Glutamatergic neuron (in vitro differentiated cells): Measurements from ENCODE around the gene OTULIN. TPM values are rescaled to one million over a fixed set of nuclear protein-coding genes. Genes with fewer than 3 reads are reported as not detected.

ENCODE experiments used
- DNase-seq: peaks from one replicate; pipeline ENCODE4 v3.0.0; 2022
- H3K27ac Mint-ChIP-seq: one replicate; pipeline ENCODE4 v1.8.0; 2020; ENCODE audit warnings: mild to moderate bottlenecking, mixed read lengths, inconsistent platforms; ENCODE audit not compliant: unreplicated experiment
- H3K27me3 Mint-ChIP-seq: one replicate; pipeline ENCODE4 v1.8.0; 2020; ENCODE audit warnings: mild to moderate bottlenecking, moderate library complexity, mixed read lengths, inconsistent platforms; ENCODE audit not compliant: unreplicated experiment
- H3K36me3 Mint-ChIP-seq: one replicate; pipeline ENCODE4 v1.8.0; 2020; ENCODE audit warnings: mild to moderate bottlenecking, mixed read lengths, inconsistent platforms; ENCODE audit not compliant: unreplicated experiment
- H3K4me1 Mint-ChIP-seq: one replicate; pipeline ENCODE4 v1.8.0; 2020; ENCODE audit warnings: mild to moderate bottlenecking, low read depth, mixed read lengths, inconsistent platforms; ENCODE audit not compliant: unreplicated experiment
- H3K4me3 Mint-ChIP-seq: one replicate; pipeline ENCODE4 v1.8.0; 2020; ENCODE audit warnings: mild to moderate bottlenecking, mixed read lengths, inconsistent platforms; ENCODE audit not compliant: unreplicated experiment
- H3K9me3 Mint-ChIP-seq: one replicate; pipeline ENCODE4 v1.8.0; 2020; ENCODE audit warnings: mild to moderate bottlenecking, moderate library complexity, mixed read lengths, inconsistent platforms; ENCODE audit not compliant: unreplicated experiment
- CTCF ChIP-seq: fragments of 200-600 bp; sonication (generic); IDR thresholded peaks from one replicate; pipeline ENCODE4 v1.5.0; 2021; ENCODE audit not compliant: partially characterized antibody, unreplicated experiment
- total RNA-seq: library from RNA; stranded (reverse); fragmentation: NEBNext Ultra II Directional; extraction: Animal tissue kit (Norgen Biotek cat#: 25700); gene quantifications from one replicate; pipeline ENCODE4 v1.2.1, GENCODE V29; 2021; ENCODE audit not compliant: unreplicated experiment

Gene OTULIN
- total RNA-seq, 1 donor from 2014 or later, result 17.7 TPM

GRCh38 chr5:14748180-14748900, 83.8 kb downstream of the OTULIN start:
- Mint-ChIP-seq H3K4me1 (peaks cover 32% of the 10 kb centered on the region), H3K36me3 (no peaks in the 10 kb centered on the region), H3K4me3 (no peak overlapping the region), H3K27ac (no peak overlapping the region), H3K9me3 (peaks cover 3% of the 10 kb centered on the region), H3K27me3 (peaks cover 2% of the 10 kb centered on the region)
- no peak for TF ChIP-seq CTCF
- no peak for DNase-seq

Other genes starting within 250 kb of the OTULIN start
- 14.4 TPM for gene OTULINL, start 82.9 kb upstream of the OTULIN start, total RNA-seq
- gene ANKH, start 207.1 kb downstream of the OTULIN start, total RNA-seq, result 83.3 TPM